WI38 (cell line): ENCODE measurements around the gene ABCG4.
A peak's percentile ranks its signal among the peaks of the same experiment; 100 is the strongest.

Source experiments
- H3K4me3 ChIP-seq: 2 replicates; pipeline ENCODE4 v1.5.1; 2011; ENCODE audit warnings: low read depth, mild to moderate bottlenecking, control low read depth, low read length
- CTCF ChIP-seq: IDR thresholded peaks from 2 replicates; pipeline ENCODE4 v1.5.1; 2012; ENCODE audit warnings: low read depth, mild to moderate bottlenecking, control low read depth, low read length

Gene ABCG4

GRCh38 chr11:119205574-119206510 is 57.0 kb downstream of the ABCG4 start, which contains the start of gene CBL:
Gene CBL (plus strand): TSS chr11:119206339. CDS start chr11:119206418, 79 bp downstream.
- peak within 1 kb of the TSS; percentile 89 for H3K4me3 ChIP-seq
- peak; percentile 69 for TF ChIP-seq CTCF

GRCh38 chr11:119206511-119207414 is 57.9 kb downstream of the ABCG4 start:
- peak overlapping the region; percentile 89 for H3K4me3 ChIP-seq
- no peak for TF ChIP-seq CTCF

- H3K4me3 ChIP-seq = peak overlapping the region; percentile 89
- TF ChIP-seq CTCF = no peak
Measured at GRCh38 chr11:119207415-119207960, 58.6 kb downstream of the ABCG4 start.

GRCh38 chr11:119209186-119209585 is 60.3 kb downstream of the ABCG4 start:
- TF ChIP-seq CTCF = no peak
- H3K4me3 ChIP-seq = no peak overlapping the region

GRCh38 chr11:119210050-119210449 is 61.2 kb downstream of the ABCG4 start:
- H3K4me3 ChIP-seq = no peak overlapping the region
- TF ChIP-seq CTCF = no peak
